GM12892 (cell line): Measurements from ENCODE around the gene CCL5.

ENCODE experiments used
- DNase-seq: peaks from one replicate; pipeline ENCODE4 v3.0.0; 2011; ENCODE audit not compliant: insufficient read length
- FAIRE-seq: peaks from 2 replicates; lab custom pipeline; 2011; peaks lifted over from hg19 to GRCh38; lab: Jason Lieb, UNC
- POLR2A ChIP-seq: IDR thresholded peaks from 2 replicates; pipeline ENCODE4 v1.6.1; 2011; ENCODE audit warnings: low read depth, low read length, control low read depth
- POLR2AphosphoS5 ChIP-seq: IDR thresholded peaks from 2 replicates; pipeline ENCODE4 v1.6.1; 2011; ENCODE audit warnings: low read depth, low read length, control low read depth
- TAF1 ChIP-seq: IDR thresholded peaks from 2 replicates; pipeline ENCODE4 v1.6.1; 2011; ENCODE audit warnings: low read depth, mild to moderate bottlenecking, control low read depth, low read length, borderline replicate concordance

CCL5 gene

DNA sequence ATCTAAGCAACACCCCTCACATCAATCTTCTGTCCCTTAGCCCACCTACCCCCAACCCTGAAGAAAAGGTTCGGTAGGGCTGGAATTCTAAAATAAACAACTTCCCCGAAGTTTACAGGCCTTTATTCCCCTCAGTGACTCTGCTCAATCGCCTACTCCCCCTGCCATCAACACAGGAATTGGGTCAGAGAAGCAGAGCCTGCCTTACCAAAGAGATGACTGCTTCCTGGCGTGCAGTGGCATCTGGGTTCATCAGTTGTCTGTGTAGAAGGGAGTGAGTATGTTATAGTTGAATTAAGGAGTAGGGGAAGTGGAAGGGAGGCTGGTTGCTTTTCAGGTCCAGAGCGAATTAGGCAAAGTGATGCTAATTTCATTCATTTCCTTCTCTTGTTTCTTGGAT, 24.2 kb downstream of the CCL5 start:
- no peak for DNase-seq
- no peak for FAIRE-seq
- no peak for TF ChIP-seq POLR2AphosphoS5
- no peak for TF ChIP-seq TAF1
- no peak for TF ChIP-seq POLR2A

DNA sequence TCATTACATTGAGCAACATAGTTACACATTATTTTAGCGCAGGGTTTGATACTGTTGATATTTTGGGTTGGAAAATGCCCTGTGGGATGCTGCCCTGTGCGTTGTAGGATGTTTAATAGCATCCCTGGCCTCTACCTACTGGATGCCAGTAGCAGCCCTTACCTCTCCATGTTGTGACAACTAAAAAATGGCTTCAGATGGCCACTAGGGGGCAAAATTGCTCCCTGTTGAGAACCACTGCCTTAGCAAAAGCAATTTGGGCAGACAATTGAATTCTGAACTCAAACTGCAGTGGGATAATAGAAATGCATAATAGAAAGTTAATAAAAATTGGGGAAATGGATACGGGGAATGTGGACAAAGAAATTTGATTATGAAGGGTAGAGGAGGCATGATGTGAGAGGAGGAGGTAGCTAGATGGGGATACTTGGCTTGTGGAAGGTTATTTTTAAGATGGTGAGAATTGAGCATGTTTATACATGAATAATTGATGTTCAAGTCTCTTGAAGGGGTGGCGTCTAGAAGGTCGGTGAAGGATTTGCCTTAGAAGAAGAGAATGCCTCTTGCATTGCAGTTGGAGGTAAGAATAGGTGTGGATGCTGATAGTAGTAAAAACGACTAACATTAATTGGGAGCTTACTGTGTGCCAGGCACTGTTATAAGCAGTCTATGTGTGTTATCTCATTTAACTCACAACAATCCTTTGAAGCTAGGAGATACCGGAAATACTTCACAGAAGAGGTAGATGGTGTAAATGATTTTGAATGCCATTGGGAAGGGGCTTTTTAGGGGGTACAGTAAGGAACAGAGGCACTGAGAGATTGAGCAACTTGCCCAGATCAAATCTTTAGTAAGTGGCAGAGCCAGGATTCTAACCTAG, 30.5 kb downstream of the CCL5 start:
- FAIRE-seq: no peak
- no peak for TF ChIP-seq POLR2A
- TF ChIP-seq TAF1: no peak
- no peak for TF ChIP-seq POLR2AphosphoS5
- DNase-seq: peak; percentile 28

DNA sequence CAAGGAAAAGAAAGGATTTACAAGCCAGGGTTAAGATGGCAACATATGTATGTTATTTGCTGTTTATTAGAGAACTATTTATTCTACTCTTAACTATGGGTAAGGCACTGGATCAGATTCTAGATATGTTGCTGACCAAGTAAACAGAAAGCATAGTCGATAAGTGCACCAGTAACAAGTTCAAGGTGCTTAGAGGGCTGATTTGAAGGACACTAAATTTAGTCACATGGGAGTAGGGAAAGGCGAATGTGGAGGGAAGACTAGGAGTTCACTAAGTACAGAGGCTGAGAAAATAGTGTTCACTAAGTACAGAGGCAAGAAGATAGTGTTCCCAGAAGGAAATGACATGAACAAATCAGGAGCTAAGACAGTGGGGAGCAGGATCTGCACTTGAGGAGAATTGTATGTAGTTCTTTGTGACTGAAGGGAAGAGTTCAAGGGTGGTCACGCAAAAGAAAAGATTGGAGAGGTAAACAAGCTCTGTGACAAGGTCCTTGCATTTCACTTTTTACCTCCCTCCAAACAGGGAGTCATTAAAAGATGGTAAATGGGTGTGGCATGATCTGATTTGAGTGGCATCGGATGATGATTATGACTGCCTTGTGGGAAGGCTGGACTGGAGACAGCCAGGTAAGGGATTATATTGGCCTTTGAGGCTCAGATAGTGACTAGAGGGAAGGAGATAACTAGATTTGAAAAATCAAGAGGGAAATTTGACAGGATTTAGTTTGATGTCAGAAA, 32.4 kb downstream of the CCL5 start:
- TF ChIP-seq POLR2A (peak; percentile 38; the same call in 1 of the 2 replicates), POLR2AphosphoS5 (0 out of 2 replicates have a peak, but pooled peaks have one; percentile 13), TAF1 (no peak)
- FAIRE-seq (no peak), DNase-seq (no peak)

DNA sequence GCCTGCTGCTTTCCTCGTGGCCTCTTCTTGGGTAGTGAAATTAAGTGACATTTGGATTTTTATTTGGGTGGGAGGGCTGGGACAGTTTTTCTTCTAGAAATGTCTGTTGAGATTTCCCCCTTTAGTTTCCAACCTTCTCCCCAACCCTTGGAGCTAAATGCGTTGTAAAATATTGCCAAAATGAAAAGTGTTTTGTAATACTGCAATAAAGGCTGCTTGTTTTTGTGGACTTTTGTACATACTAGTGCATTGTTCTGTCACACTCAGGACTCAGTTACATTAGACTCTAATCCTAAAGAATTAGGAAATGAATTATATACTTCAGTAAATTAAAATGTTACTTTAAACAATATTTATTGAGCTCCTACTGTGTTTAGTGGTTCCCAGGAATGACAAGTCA, 33.2 kb downstream of the CCL5 start:
- no peak for FAIRE-seq
- no peak for DNase-seq
- TF ChIP-seq POLR2A (no peak), TAF1 (no peak), POLR2AphosphoS5 (no peak)

DNA sequence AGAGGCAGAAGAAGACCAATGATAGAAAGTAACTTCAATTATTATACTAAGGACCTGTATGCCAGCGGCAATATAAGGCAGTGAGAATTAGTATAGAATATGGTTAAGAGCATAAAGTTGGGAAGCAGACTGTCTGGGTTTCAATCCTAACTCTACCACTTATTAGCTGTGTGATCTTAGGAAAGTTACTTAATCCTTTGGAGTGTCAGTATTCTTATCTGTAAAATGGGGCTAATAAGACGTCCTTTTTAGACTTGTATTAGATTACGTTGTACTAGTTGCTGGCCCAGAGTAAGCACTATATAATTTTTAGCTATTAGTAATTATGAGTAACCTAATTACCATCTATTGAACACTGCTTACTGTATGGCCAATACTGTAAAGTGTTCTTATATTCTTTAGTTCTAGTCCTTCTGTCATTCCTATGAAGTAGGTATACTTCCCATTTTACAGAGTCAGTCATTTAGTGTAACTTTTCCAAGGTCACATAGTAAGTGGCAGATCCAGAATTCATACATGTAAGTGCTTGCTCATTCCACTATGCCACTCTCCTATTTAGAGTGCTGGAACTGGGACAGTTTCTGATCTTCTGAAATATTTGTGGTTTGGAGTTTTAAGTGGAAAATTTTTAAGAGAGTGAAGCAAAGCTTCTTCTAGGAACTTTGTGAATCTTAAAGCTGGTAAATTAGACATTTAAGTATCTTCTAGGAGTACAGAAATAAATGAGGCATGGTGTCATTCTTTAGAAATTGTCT, 33.9 kb downstream of the CCL5 start:
- FAIRE-seq (no peak), DNase-seq (no peak)
- TF ChIP-seq TAF1 (no peak), POLR2AphosphoS5 (no peak), POLR2A (no peak)

DNA sequence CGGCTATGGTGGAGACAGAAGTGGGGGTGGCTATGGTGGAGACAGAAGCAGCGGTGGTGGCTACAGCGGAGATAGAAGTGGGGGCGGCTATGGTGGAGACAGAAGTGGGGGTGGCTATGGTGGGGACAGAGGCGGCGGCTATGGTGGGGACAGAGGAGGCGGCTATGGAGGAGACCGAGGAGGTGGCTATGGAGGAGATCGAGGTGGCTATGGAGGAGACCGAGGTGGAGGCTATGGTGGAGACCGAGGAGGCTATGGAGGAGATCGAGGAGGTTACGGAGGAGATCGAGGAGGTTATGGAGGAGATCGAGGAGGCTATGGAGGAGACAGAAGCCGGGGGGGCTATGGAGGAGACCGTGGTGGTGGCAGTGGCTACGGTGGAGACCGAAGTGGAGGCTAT, 35.6 kb downstream of the CCL5 start:
- DNase-seq (no peak), FAIRE-seq (no peak)
- TF ChIP-seq TAF1: no peak
- no peak for TF ChIP-seq POLR2A
- no peak for TF ChIP-seq POLR2AphosphoS5

DNA sequence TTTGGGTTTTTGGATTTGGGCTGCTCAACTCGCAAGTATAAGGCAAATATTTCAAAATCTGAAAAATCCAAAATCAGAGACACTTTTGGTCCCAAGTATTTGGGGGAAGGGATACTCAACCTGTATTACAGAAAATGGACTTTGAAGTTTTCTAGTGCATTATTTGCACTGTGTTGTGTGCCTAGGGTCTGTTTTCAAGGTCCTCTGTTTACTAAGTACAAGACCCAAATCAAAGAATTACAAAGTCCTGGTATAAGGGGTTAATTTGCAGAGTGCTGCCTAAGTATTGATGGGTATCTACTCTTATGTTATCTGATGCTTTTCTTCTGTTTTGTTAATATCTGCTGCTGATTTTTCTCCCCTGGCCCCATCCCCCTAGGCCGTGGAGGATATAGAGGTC, 36.5 kb downstream of the CCL5 start:
- no peak for TF ChIP-seq POLR2AphosphoS5
- TF ChIP-seq POLR2A: no peak
- DNase-seq: no peak
- no peak for FAIRE-seq

DNA sequence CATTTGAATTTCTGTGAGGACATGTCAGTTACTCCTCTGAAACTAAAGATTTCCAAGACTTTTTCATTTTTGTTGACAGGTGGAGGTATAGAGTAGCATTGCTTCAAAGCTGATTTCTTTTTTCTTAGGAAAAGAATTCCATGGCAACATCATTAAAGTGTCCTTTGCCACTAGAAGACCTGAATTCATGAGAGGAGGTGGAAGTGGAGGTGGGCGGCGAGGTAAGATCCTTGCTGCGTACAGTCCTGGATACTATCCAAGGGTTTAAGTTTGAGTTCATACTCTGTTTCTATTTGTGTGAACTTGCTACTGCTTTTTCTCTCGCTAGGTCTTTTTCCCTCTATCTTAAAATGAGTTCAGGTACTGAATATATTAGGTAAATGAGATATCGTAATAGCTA, 37.9 kb downstream of the CCL5 start:
- DNase-seq: no peak
- FAIRE-seq: no peak
- TF ChIP-seq TAF1 (no peak), POLR2AphosphoS5 (no peak), POLR2A (no peak)

DNA sequence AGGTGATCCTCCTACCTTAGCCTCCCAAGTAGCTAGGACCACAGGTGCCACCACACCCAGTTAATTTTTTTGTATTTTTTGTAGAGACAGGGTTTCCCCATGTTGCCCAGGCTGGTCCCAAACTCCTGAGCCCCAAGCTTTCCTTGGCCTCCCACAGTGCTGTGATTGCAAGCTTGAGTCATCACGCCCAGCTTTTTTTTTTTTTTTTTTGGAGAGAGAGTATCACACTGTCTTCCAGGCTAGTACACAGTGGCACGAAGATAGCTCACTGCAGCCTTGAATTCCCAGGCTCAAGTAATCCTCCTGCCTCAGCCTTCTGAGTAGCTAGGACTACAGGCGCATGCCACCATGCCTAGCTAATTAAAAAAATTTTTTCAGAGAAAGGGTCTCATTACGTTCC, 38.7 kb downstream of the CCL5 start:
- TF ChIP-seq POLR2A (no peak), TAF1 (no peak), POLR2AphosphoS5 (no peak)
- DNase-seq (no peak), FAIRE-seq (no peak)

DNA sequence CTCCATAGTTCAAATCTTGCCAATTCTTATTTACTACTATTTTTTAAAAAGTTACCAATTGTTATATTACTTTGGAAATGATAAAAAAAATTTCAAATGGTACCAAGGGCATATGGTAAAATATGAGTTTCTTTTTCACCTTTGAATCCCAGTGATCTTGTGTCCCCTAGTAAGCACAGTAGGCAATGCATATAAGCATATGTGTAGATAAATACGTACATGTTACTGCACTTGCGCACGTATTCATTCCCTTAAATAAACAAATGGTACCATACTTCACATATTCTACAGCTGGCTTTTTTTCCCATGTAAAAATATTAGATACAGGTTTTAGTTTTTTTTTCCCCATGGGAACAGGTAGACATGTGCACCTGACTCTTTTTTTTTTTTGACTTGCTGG, 39.1 kb downstream of the CCL5 start:
- no peak for FAIRE-seq

DNA sequence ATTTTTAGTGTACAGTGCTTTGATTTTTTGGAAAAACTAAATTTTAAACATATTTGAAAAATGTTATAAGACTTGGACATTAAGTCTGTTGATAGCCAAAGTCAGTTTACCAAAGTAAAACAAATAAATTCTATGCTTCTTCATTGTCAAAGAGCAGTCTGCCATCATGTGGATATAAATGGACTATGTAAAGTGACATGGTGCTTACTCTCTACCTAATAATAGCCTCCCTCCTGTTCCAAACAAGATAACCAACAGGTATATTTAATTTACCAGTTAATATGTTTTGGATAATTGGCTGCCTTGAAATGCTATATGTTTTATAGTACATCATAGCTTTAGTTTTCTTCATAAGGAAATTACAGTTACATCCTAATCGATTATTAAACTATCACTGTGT, 55.0 kb downstream of the CCL5 start:
- TF ChIP-seq TAF1 (no peak), POLR2AphosphoS5 (no peak), POLR2A (no peak)
- FAIRE-seq: no peak

More for the DNA sequence above, 39.1 kb downstream of the CCL5 start:
- DNase-seq: no peak
- TF ChIP-seq TAF1 (no peak), POLR2AphosphoS5 (no peak), POLR2A (no peak)

More for the DNA sequence above, 55.0 kb downstream of the CCL5 start:
- no peak for DNase-seq
